ENCODE data around the gene SYT6. TPM values are rescaled to one million over a fixed set of nuclear protein-coding genes. Genes with fewer than 3 reads are reported as not detected.
A peak's percentile ranks its signal among the peaks of the same experiment; 100 is the strongest.

Gene SYT6
- polyA plus RNA-seq = not detected

DNA sequence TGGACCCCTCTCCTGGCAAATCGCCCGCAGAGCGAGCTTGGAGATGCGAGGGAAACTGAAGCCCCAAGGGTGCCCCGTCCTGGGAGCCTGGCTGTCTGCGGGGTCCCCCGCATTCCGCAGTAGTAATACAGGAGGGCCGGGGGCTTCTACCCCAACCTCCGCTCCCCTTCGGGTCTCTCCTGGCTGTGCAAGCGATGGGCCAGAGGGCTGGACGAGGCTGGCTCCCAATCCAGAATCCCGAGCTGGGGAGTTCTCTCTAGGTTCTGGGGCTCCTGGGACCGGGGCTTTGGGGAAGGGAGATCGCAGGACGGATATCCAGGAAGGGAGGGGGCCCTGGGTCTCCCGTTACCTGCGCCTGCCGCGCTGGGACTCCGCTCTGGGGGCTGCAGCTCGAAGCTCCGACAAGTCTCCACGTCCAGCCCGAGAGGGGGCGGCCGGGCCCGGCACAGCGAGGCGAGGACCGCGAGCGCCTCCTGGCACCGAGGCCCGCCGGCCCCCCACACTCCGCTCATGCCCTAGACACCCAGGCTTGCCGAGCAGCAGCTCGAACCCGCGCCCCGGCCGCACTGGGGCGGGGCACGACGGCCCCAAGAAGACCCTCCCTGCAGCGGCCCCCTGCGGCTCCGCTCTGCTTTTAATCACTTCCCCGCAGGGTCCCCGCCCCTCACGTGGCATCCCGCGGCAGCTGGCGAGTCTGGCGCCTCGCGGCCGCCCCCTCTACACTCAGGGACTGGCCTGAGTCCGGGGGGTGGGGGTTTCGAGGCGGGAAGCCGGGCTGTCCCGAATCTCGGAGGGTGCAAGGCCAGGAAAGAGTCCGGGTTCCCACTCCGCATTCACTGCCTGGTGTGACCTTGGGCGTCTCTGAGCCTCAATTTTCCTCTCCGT lies at the start of gene SYT6:
SYT6 (minus strand) TSS at position 609 of the 885 bp plus-strand sequence; CDS start at position 512, 97 bp downstream.
- peak; percentile 14 to 22 (median 20) for DNase-seq
- Mint-ChIP-seq H3K9me3 (no peaks in the 10 kb centered on the region), H3K36me3 (peaks cover 0 to 10% (median 0%) of the 10 kb centered on the region in 3 donors), H3K4me1 (peaks cover 15 to 16% of the 10 kb centered on the region in 2 donors), H3K27me3 (ENCODE audit: low read depth in 3 of 3) (peaks cover 19 to 29% (median 28%) of the 10 kb centered on the region in 3 donors), H3K4me3 (peak within 1 kb of the TSS; percentile 71 to 83 (median 77)), H3K27ac (peak within 1 kb of the TSS in 1 of 6 donors; percentile 69)

DNA sequence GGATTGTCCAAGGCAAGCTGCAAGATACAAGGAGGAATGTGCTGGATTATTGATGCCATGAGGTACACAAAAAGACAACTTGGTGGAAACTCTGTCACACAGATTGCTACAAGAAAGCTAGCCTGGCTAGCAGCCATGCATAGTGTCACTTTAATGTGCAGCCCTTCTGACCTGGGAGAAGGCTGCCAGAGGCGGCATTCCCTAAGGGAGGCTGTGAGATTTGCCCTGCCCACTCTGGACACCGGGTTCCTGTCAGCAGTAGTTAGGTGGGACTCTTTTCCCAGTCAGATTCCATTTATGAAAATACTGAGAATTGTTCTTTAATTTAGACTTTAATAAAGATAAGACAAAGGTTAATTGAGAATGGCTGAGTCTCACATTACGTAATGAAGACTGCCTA lies 47.8 kb upstream of the SYT6 start:
- Mint-ChIP-seq H3K4me1 (peaks cover 16 to 21% of the 10 kb centered on the region in 2 donors), H3K36me3 (peaks cover 0 to 8% (median 4%) of the 10 kb centered on the region in 3 donors), H3K27ac (no peak overlapping the region), H3K9me3 (peaks cover 0 to 4% (median 0%) of the 10 kb centered on the region in 6 donors), H3K4me3 (no peak overlapping the region), H3K27me3 (ENCODE audit: low read depth in 3 of 3) (peaks cover 5 to 34% (median 19%) of the 10 kb centered on the region in 3 donors)
- DNase-seq = no peak

DNA sequence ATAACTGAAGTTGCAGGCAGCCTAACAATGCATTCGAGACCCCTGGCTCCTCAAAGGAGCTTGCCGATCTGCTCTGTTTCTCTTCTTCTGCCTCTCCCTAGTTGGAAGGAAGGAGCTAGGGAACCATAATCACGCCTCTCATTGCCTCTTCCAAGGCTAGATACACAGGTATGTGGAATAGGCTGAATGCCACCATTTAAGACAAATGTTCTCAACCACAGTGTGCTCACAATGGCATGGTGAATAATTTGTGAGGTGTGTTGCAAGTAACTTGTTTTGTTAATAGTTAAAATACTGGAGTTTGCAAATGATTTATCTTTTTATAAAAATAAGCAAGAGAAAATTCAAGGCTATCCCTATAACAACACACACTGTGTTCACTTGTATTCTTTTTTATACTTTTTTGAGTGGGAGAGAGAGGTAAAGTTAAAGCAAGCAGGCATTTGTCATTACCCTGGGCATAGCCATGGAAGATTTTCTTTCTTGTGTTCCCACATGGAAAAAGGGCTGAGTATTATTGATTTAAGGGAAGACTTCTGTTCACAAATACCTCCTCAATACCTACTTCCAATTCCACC lies 45.4 kb upstream of the SYT6 start:
- no peak for DNase-seq
- Mint-ChIP-seq H3K4me3 (no peak overlapping the region), H3K36me3 (peaks cover 2 to 14% (median 4%) of the 10 kb centered on the region in 3 donors), H3K9me3 (peaks cover 0 to 4% (median 0%) of the 10 kb centered on the region in 6 donors), H3K27ac (no peak overlapping the region), H3K4me1 (peaks cover 7 to 15% of the 10 kb centered on the region in 2 donors), H3K27me3 (ENCODE audit: low read depth in 3 of 3) (peaks cover 8 to 30% (median 21%) of the 10 kb centered on the region in 3 donors)

GRCh38 chr1:114196992-114197907 lies 43.6 kb upstream of the SYT6 start:
- H3K36me3 Mint-ChIP-seq = peaks cover 4 to 11% (median 9%) of the 10 kb centered on the region in 3 donors
- H3K4me3 Mint-ChIP-seq = no peak overlapping the region
- no peak for DNase-seq
- no peak overlapping the region for H3K27ac Mint-ChIP-seq
- peaks cover 7 to 15% of the 10 kb centered on the region in 2 donors for H3K4me1 Mint-ChIP-seq
- H3K9me3 Mint-ChIP-seq = peaks cover 0 to 9% (median 0%) of the 10 kb centered on the region in 6 donors
- H3K27me3 Mint-ChIP-seq (ENCODE audit: low read depth in 3 of 3) = peaks cover 8 to 24% (median 21%) of the 10 kb centered on the region in 3 donors

GRCh38 chr1:114195819-114196218 lies 42.1 kb upstream of the SYT6 start:
- Mint-ChIP-seq H3K4me3 (no peak overlapping the region), H3K27me3 (ENCODE audit: low read depth in 3 of 3) (peaks cover 8 to 24% (median 19%) of the 10 kb centered on the region in 3 donors), H3K9me3 (peaks cover 0 to 9% (median 0%) of the 10 kb centered on the region in 6 donors), H3K36me3 (peaks cover 4 to 11% (median 9%) of the 10 kb centered on the region in 3 donors), H3K27ac (no peak overlapping the region), H3K4me1 (peaks cover 2 to 10% of the 10 kb centered on the region in 2 donors)
- DNase-seq = no peak

DNA sequence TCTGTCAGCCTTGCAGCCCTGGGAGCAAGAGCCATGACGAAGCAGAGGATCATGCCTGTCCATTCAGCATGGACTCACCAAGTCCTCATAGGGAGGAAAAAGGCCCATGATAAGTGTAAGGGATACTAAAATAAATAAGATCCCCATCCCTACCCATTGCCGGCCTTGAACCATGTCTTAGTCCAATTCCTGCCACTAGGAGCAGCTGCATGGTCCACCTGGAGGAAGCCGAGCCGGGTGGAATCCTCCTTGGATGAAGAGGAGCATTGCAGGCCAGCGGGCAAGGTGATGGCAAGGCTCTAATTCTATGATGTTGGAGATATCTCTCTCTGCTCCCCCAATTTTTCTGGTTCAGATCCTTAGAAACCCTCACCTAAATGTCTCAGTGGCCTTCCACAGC lies 38.7 kb upstream of the SYT6 start:
- H3K27me3 Mint-ChIP-seq (ENCODE audit: low read depth in 3 of 3) = peaks cover 8 to 15% (median 14%) of the 10 kb centered on the region in 3 donors
- H3K4me3 Mint-ChIP-seq = no peak overlapping the region
- no peak for DNase-seq
- peaks cover 0 to 19% (median 10%) of the 10 kb centered on the region in 3 donors for H3K36me3 Mint-ChIP-seq
- H3K27ac Mint-ChIP-seq = no peak overlapping the region
- peaks cover 2 to 6% of the 10 kb centered on the region in 2 donors for H3K4me1 Mint-ChIP-seq
- peaks cover 0 to 7% (median under 1%) of the 10 kb centered on the region in 6 donors for H3K9me3 Mint-ChIP-seq

DNA sequence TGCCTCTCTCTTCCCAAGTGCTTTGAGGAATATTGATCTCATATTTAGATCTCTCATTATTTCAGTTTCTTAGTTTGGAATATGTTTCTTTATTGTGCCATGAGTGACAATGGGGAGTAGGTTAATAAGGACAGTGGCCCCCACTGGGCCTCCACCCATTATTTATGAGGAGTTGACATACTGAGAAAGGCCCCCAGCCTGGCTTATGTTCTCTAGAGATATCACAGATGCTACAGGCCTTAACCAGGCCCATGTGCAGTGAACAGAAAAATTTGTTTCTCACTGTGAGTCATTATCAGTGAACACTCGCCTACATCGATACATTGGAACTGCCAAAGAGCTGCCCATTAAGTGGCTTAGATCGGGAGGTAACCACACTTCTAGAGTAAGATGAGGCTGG lies 35.7 kb upstream of the SYT6 start:
- H3K36me3 Mint-ChIP-seq = peaks cover 0 to 16% (median 0%) of the 10 kb centered on the region in 3 donors
- H3K27ac Mint-ChIP-seq = no peak overlapping the region
- H3K9me3 Mint-ChIP-seq = peaks cover 0 to 11% (median under 1%) of the 10 kb centered on the region in 6 donors
- peaks cover 4 to 14% (median 5%) of the 10 kb centered on the region in 3 donors for H3K27me3 Mint-ChIP-seq (ENCODE audit: low read depth in 3 of 3)
- DNase-seq = no peak
- no peak overlapping the region for H3K4me3 Mint-ChIP-seq
- no peaks in the 10 kb centered on the region for H3K4me1 Mint-ChIP-seq

GRCh38 chr1:114181356-114181755 lies 27.7 kb upstream of the SYT6 start:
- DNase-seq = no peak
- Mint-ChIP-seq H3K9me3 (peaks cover 0 to 4% (median 0%) of the 10 kb centered on the region in 6 donors), H3K27ac (no peak overlapping the region), H3K36me3 (no peaks in the 10 kb centered on the region), H3K4me1 (no peaks in the 10 kb centered on the region), H3K27me3 (ENCODE audit: low read depth in 3 of 3) (peaks cover 0 to 11% (median 7%) of the 10 kb centered on the region in 3 donors), H3K4me3 (no peak overlapping the region)

DNA sequence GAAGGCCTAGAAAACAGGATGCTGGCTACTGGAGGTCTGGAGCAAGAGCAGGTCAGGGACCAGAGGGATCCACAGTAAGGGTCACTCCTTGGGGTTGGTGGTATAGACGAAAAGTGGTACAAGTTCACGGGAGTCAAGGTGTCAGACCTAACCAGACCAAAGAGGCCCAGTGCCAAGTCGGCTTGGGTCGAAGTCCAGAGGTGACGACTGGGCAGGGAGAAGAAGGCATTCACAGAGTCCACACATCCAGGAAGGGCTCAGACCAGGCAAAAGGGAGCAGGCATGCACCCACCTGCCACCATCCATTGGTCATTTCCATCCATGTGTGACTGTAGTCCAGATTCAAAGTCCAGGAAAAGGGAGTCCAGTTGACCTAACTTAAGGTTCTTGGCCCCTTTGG lies 27.1 kb upstream of the SYT6 start:
- no peak overlapping the region for H3K4me3 Mint-ChIP-seq
- H3K36me3 Mint-ChIP-seq = no peaks in the 10 kb centered on the region
- H3K27me3 Mint-ChIP-seq (ENCODE audit: low read depth in 3 of 3) = peaks cover 0 to 13% (median 7%) of the 10 kb centered on the region in 3 donors
- H3K4me1 Mint-ChIP-seq = no peaks in the 10 kb centered on the region
- no peak for DNase-seq
- H3K27ac Mint-ChIP-seq = no peak overlapping the region
- peaks cover 0 to 4% (median 0%) of the 10 kb centered on the region in 6 donors for H3K9me3 Mint-ChIP-seq

DNA sequence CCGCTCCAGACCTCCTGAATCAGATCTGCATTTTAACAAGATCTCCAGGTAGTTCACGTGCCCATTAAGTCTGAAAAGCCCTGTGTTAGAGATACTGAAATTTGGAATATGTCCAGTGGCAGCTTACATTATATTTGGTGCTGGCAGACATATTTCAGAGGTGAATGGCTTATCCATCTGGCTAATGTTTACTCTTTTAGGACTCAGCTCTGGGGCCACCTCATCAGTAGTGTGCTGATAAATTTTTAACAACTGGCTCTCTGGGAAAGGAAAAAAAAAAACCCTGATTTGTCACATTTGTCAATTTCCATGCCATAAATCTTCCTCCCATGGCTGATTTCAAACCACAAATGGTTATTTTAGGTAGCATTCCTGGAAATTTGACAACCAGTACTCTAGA lies 25.3 kb upstream of the SYT6 start:
- H3K36me3 Mint-ChIP-seq = no peaks in the 10 kb centered on the region
- H3K27ac Mint-ChIP-seq = no peak overlapping the region
- peaks cover 0 to 8% (median 7%) of the 10 kb centered on the region in 3 donors for H3K27me3 Mint-ChIP-seq (ENCODE audit: low read depth in 3 of 3)
- H3K9me3 Mint-ChIP-seq = no peaks in the 10 kb centered on the region
- no peak overlapping the region for H3K4me3 Mint-ChIP-seq
- no peak for DNase-seq
- H3K4me1 Mint-ChIP-seq = no peaks in the 10 kb centered on the region

DNA sequence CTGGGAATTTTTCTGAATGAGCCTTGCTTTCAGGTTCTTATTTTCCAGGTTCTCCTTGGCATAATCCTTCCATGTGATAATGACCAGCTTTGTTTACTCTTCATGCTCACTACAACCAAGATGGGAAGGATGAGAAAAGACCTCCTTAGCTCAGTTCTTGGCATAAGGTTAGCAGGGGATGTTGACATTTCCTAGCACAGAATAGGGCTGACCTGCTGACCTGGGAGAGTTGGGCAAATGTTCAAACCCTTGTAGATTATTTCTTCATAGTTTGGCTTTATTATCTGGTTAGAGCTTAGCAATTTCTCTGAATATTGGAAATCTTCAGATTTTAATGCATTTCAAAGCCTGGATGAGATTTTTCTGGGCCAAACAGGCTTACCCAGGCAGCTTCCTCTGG lies 23.6 kb upstream of the SYT6 start:
- no peak for DNase-seq

GRCh38 chr1:114176366-114176765 lies 22.7 kb upstream of the SYT6 start:
- Mint-ChIP-seq H3K4me1 (no peaks in the 10 kb centered on the region), H3K27ac (no peak overlapping the region), H3K9me3 (no peaks in the 10 kb centered on the region), H3K4me3 (no peak overlapping the region), H3K36me3 (no peaks in the 10 kb centered on the region), H3K27me3 (ENCODE audit: low read depth in 3 of 3) (peaks cover 0 to 8% (median 7%) of the 10 kb centered on the region in 3 donors)
- no peak for DNase-seq

More for the DNA sequence above, 23.6 kb upstream of the SYT6 start:
- no peak overlapping the region for H3K27ac Mint-ChIP-seq
- H3K36me3 Mint-ChIP-seq = no peaks in the 10 kb centered on the region
- H3K27me3 Mint-ChIP-seq (ENCODE audit: low read depth in 3 of 3) = peaks cover 0 to 8% (median 7%) of the 10 kb centered on the region in 3 donors
- no peak overlapping the region for H3K4me3 Mint-ChIP-seq
- no peaks in the 10 kb centered on the region for H3K9me3 Mint-ChIP-seq
- H3K4me1 Mint-ChIP-seq = no peaks in the 10 kb centered on the region

DNA sequence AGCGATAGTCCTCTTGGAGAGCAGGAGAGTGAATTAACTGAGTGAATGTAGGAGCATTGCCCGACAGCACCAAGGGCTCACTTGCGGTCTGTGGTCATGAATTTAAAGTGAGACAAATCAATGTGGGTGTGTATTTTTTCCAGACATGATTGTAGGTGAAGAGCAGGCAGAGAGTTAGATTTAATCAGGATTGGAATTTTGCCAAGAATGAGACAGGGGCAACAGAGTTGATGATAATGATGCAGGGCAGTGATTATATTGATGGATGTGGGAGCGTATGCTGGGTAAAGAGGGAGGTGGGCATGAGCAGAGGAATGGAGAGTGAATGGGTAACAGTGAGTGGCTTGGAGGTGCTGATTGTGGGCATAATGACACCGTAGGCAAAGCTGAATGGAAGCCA lies 20.0 kb upstream of the SYT6 start:
- DNase-seq = no peak
- no peaks in the 10 kb centered on the region for H3K4me1 Mint-ChIP-seq
- peaks cover 0 to 3% (median 0%) of the 10 kb centered on the region in 3 donors for H3K27me3 Mint-ChIP-seq (ENCODE audit: low read depth in 3 of 3)
- no peak overlapping the region for H3K4me3 Mint-ChIP-seq
- H3K9me3 Mint-ChIP-seq = no peaks in the 10 kb centered on the region
- no peaks in the 10 kb centered on the region for H3K36me3 Mint-ChIP-seq
- no peak overlapping the region for H3K27ac Mint-ChIP-seq
